ENCODE measurements around the gene AKAP6. TPM values are rescaled to one million over a fixed set of nuclear protein-coding genes. Genes with fewer than 3 reads are reported as not detected.
"Not testable (repeated sequence)": the region's sequence is repeated elsewhere in the genome, so short reads cannot be mapped to it uniquely, and the experiment has no call there.

AKAP6 gene
- total RNA-seq, 1 donor from 2014 or later = 7.7 TPM

DNA sequence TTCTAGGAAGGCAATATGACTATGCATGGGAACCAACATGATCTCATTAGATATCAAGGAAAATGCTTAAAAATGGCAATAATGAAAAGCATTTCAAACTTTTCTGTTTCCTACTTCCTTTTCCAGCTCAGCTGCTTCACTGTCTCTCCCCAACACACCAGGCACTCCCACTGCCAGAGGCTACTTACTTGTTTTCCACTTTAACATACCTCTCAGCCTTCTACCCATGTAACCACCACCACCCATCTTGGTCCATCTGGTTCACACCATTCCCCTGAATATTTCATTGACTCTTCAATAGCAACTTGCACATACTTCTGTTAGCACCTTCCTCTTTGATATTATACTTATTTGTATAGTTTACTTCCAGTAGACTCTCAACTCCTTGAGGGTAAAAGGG is 441.3 kb downstream of the AKAP6 start:
- ATAC-seq = no peak
- intact Hi-C loops (cut with DNase I) = no loop called here

DNA sequence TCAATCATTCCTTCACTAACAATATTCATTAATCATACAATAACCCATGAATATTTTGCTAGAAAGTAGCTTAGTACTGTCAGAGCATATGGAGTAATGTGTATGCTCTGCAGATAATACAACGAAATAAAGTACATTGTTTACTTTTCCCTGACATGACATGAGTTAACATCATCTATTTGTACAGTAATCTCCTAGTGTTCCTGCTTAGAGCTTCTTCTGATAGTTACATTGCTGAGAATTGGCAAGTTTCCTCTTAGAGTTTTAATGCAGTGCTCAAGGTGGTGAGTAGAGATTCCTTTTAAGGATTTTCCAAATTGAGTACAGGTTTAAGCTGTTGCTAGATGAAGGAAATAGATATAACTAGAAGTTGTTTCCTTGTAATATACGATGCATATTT is 445.1 kb downstream of the AKAP6 start:
- Histone ChIP-seq H3K4me3 (no peak overlapping the region), H3K4me1 (no peaks in the 10 kb centered on the region), H3K9me3 (no peaks in the 10 kb centered on the region), H3K27me3 (no peaks in the 10 kb centered on the region), H3K27ac (no peak overlapping the region), H3K36me3 (no peaks in the 10 kb centered on the region)
- intact Hi-C loops (cut with DNase I) = no loop called here
- TF ChIP-seq, protein P1, sequence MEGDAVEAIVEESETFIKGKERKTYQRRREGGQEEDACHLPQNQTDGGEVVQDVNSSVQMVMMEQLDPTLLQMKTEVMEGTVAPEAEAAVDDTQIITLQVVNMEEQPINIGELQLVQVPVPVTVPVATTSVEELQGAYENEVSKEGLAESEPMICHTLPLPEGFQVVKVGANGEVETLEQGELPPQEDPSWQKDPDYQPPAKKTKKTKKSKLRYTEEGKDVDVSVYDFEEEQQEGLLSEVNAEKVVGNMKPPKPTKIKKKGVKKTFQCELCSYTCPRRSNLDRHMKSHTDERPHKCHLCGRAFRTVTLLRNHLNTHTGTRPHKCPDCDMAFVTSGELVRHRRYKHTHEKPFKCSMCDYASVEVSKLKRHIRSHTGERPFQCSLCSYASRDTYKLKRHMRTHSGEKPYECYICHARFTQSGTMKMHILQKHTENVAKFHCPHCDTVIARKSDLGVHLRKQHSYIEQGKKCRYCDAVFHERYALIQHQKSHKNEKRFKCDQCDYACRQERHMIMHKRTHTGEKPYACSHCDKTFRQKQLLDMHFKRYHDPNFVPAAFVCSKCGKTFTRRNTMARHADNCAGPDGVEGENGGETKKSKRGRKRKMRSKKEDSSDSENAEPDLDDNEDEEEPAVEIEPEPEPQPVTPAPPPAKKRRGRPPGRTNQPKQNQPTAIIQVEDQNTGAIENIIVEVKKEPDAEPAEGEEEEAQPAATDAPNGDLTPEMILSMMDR (IDR thresholded peaks at IDR 0.05) = no peak
- no peak for ATAC-seq
- DNase-seq = no peak

More for the DNA sequence above, 441.3 kb downstream of the AKAP6 start:
- no peaks in the 10 kb centered on the region for H3K27me3 ChIP-seq
- H3K4me1 ChIP-seq = no peaks in the 10 kb centered on the region
- TF ChIP-seq, protein P1 (IDR thresholded peaks at IDR 0.05) = no peak
- no peaks in the 10 kb centered on the region for H3K9me3 ChIP-seq
- no peak for DNase-seq
- H3K27ac ChIP-seq = no peak overlapping the region
- no peak overlapping the region for H3K4me3 ChIP-seq
- H3K36me3 ChIP-seq = no peaks in the 10 kb centered on the region

DNA sequence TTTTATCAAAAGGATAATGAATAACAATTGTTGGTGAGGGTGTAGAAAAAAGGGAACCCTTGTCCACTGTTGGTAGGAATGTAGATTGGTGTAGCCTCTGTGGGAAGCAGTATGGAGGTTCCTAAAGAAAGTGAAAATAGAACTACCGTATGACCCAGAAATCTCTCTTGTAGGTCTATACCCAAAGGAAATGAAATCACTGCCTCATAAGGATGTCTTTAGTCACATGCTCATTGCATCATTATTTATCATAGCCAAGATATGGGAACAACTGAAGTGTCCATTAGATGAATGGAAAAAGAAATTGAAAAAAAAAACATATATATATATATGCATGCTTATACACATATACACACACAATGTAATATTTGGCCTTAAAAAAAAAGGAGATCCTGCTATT is 450.7 kb downstream of the AKAP6 start:
- ATAC-seq (no peak), DNase-seq (no peak)
- Histone ChIP-seq H3K4me1 (no peaks in the 10 kb centered on the region), H3K9me3 (no peaks in the 10 kb centered on the region), H3K4me3 (no peak overlapping the region), H3K27ac (no peak overlapping the region), H3K36me3 (no peaks in the 10 kb centered on the region), H3K27me3 (no peaks in the 10 kb centered on the region)
- TF ChIP-seq, protein P1 (IDR thresholded peaks at IDR 0.05) = no peak
- intact Hi-C loops (cut with DNase I) = no loop called here

DNA sequence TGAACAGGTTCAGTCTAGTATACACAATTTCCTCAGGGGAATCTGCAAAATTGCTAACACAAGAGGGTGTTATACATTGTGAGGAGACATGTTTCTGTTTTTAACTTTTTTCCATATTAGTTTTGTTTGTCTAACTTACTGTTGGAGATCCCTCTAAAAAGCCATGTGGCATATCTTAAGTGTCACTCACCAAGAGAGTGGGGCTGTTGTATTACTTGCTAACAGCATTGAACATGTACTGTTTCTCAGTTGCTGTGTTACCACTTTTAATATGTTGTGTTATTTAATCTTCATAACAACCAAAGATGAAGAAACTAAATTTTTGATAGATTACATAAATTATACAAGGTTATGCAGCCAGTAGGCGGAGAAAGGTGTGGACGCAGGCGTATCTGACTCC is 455.3 kb downstream of the AKAP6 start:
- Histone ChIP-seq H3K4me1 (no peaks in the 10 kb centered on the region), H3K36me3 (no peaks in the 10 kb centered on the region), H3K4me3 (no peak overlapping the region), H3K9me3 (no peaks in the 10 kb centered on the region), H3K27me3 (no peaks in the 10 kb centered on the region), H3K27ac (no peak overlapping the region)
- intact Hi-C loops (cut with DNase I) = no loop called here
- TF ChIP-seq, protein P1 (IDR thresholded peaks at IDR 0.05) = no peak
- ATAC-seq (no peak), DNase-seq (no peak)

DNA sequence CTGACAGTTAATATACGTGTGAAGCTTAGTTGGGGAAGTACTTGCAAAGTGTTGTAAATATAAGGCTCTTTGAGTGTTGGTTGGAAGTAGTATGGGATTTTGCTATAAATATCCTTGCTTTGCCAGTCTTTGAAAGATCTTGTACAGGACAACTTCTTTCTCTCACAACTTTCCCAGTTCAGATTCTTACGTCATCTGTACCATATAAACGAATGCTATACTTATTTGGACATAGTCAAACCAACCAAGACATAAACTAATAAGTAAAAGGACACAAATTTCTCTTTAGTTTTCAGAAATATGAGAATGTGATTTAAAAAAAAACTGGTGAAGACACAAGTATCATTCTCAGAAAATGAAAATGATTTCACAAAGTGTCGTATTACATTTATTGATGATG is 456.5 kb downstream of the AKAP6 start:
- intact Hi-C loops (cut with DNase I) = no loop called here
- no peak overlapping the region for H3K4me3 ChIP-seq
- H3K27me3 ChIP-seq = no peaks in the 10 kb centered on the region
- TF ChIP-seq, protein P1 (IDR thresholded peaks at IDR 0.05) = no peak
- no peaks in the 10 kb centered on the region for H3K9me3 ChIP-seq
- no peaks in the 10 kb centered on the region for H3K4me1 ChIP-seq
- H3K27ac ChIP-seq = no peak overlapping the region
- DNase-seq (no peak), ATAC-seq (no peak)
- no peaks in the 10 kb centered on the region for H3K36me3 ChIP-seq

DNA sequence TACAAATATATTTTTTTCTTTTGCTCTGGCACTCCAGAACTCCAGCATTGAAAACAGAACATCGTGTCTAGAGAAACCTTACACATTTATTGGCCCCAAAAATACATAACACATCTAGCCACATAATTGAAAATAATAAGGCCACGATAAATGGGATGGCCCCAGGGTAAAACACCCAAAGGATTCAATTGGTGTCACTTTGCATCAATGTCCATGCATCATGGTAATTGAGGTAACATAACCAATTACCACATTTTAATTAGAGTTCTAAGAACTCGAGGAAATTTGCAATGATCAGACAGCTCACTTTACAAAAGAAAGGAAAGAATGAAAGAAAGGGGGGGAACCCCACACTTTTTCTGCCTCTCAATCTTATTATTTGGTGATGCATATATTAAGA is 457.8 kb downstream of the AKAP6 start:
- no peaks in the 10 kb centered on the region for H3K4me1 ChIP-seq
- H3K27ac ChIP-seq = no peak overlapping the region
- H3K27me3 ChIP-seq = no peaks in the 10 kb centered on the region
- TF ChIP-seq, protein P1 (IDR thresholded peaks at IDR 0.05) = no peak
- no peaks in the 10 kb centered on the region for H3K36me3 ChIP-seq
- intact Hi-C loops (cut with DNase I) = no loop called here
- H3K9me3 ChIP-seq = no peaks in the 10 kb centered on the region
- H3K4me3 ChIP-seq = no peak overlapping the region
- ATAC-seq = no peak
- DNase-seq = no peak

DNA sequence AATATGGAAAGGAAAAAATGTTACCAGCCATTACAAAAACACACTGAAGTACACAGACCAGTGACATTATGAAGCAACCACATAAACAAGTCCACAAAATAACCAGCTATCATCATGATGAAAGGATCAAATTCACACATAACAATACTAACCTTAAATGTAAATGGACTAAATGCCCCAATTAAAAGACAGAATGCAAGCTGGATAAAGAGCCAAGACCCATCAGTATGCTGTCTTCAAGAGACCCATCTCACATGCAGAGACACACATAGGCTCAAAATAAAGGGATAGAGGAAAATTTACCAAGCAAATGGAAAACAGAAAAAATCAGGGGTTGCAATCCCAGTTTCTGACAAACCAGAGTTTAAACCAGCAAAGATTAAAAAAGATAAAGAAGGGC is 463.9 kb downstream of the AKAP6 start:
- H3K4me3 ChIP-seq; H3K4me1 ChIP-seq; H3K27me3 ChIP-seq; H3K36me3 ChIP-seq; ATAC-seq; H3K27ac ChIP-seq; intact Hi-C loops (cut with DNase I); DNase-seq; H3K9me3 ChIP-seq: not testable (repeated sequence)
